A673 (cell line): ENCODE measurements around the gene SCN1B.

Experiments
- CTCF ChIP-seq: fragments of 300-800, 200-600 bp; sonication (generic); conservative IDR thresholded peaks from 2 replicates; pipeline ENCODE4 v1.5.1; 2017; ENCODE audit warnings: low read depth, mild to moderate bottlenecking, antibody characterized with exemption, low read length, moderate library complexity, mixed read lengths
- EZH2 ChIP-seq: fragments of 200-600 bp; sonication (generic); IDR thresholded peaks from 2 replicates; pipeline ENCODE4 v1.6.1; 2017; ENCODE audit warnings: borderline replicate concordance, low read depth, mild to moderate bottlenecking, mixed read lengths, antibody characterized with exemption, low read length; ENCODE audit not compliant: poor library complexity, severe bottlenecking

GRCh38 chr19:34991542-34992333, 38.5 kb upstream of the SCN1B start:
- no peak for TF ChIP-seq CTCF
- TF ChIP-seq EZH2, result no peak
